Measurements from ENCODE around the gene PREX1.

- TF ChIP-seq CTCF (IDR thresholded peaks at IDR 0.05), result no peak
- no peak for TF ChIP-seq POLR2AphosphoS5 (IDR thresholded peaks at IDR 0.05; ENCODE audit: low read depth, low read length)
- TF ChIP-seq REST (IDR thresholded peaks at IDR 0.05; ENCODE audit: insufficient read depth in 1 of 2, low read depth in 2 of 2, low read length in 1 of 2), result no peak
- no peak for TF ChIP-seq SIN3A (IDR thresholded peaks at IDR 0.05; ENCODE audit: borderline replicate concordance, insufficient read depth, low read depth, low read length)
- no peak for TF ChIP-seq TCF7L2 (IDR thresholded peaks at IDR 0.05; ENCODE audit: low read depth, low read length)
Measured at GRCh38 chr20:48777821-48778220, 50.0 kb downstream of the PREX1 start.

All from Panc1 (cell line).